Globus pallidus (tissue), 1 donor: ENCODE results near the gene HBG1.
"Not testable (repeated sequence)": the region's sequence is repeated elsewhere in the genome, so short reads cannot be mapped to it uniquely, and the experiment has no call there.

Source experiments
- DNase-seq: peaks from one replicate; pipeline ENCODE4 v3.0.0-alpha.2; 2015; ENCODE audit warnings: low spot score

HBG1 gene

GRCh38 chr11:5277807-5278382 lies 28.2 kb upstream of the HBG1 start:
- no peak for DNase-seq

- DNase-seq = no peak
These were observed 27.0 kb upstream of the HBG1 start for GRCh38 chr11:5276697-5277096.

GRCh38 chr11:5275369-5276110 lies 25.9 kb upstream of the HBG1 start:
- no peak for DNase-seq

GRCh38 chr11:5274395-5274794 lies 24.7 kb upstream of the HBG1 start:
- DNase-seq = no peak

- DNase-seq = no peak
These were observed 22.8 kb upstream of the HBG1 start for GRCh38 chr11:5272395-5273017.

GRCh38 chr11:5269715-5270147 lies 20.1 kb upstream of the HBG1 start, which contains the start of gene HBE1:
HBE1 (minus strand) TSS chr11:5269945; CDS start chr11:5269890, 55 bp downstream.
- DNase-seq = no peak

- DNase-seq = no peak
These were observed 17.4 kb upstream of the HBG1 start for GRCh38 chr11:5267033-5267563.

- DNase-seq = no peak
These were observed 17.0 kb upstream of the HBG1 start for GRCh38 chr11:5266609-5267008.

- DNase-seq = no peak
These were observed 16.2 kb upstream of the HBG1 start for GRCh38 chr11:5265832-5266231.

- no peak for DNase-seq
These were observed 9.0 kb upstream of the HBG1 start for GRCh38 chr11:5258543-5259262.

- DNase-seq = no peak
These were observed 7.6 kb upstream of the HBG1 start for GRCh38 chr11:5257296-5257695.

GRCh38 chr11:5254646-5255413 lies 5.2 kb upstream of the HBG1 start, which contains the start of gene HBG2:
HBG2 (minus strand) TSS chr11:5254781; CDS start chr11:5254728, 53 bp downstream.
- DNase-seq = not testable (repeated sequence)

GRCh38 chr11:5254023-5254422 lies 4.4 kb upstream of the HBG1 start:
- DNase-seq = not testable (repeated sequence)

GRCh38 chr11:5253440-5253839 lies 3.8 kb upstream of the HBG1 start:
- DNase-seq = not testable (repeated sequence)

GRCh38 chr11:5252919-5253265 lies 3.2 kb upstream of the HBG1 start:
- no peak for DNase-seq

GRCh38 chr11:5252192-5252918 lies 2.7 kb upstream of the HBG1 start:
- no peak for DNase-seq

GRCh38 chr11:5251746-5252145 lies 2.1 kb upstream of the HBG1 start:
- DNase-seq = no peak

GRCh38 chr11:5250543-5251204 lies 1.0 kb upstream of the HBG1 start:
- no peak for DNase-seq

- not testable (repeated sequence) for DNase-seq
These were observed 1.2 kb downstream of the HBG1 start for GRCh38 chr11:5248498-5248897.

GRCh38 chr11:5247472-5248192 lies 2.0 kb downstream of the HBG1 start:
- DNase-seq = no peak
